AG10803 (cell line): ENCODE measurements around the gene NECAB2.
A peak's percentile ranks its signal among the peaks of the same experiment; 100 is the strongest.

Experiments
- DNase-seq: peaks from one replicate; pipeline ENCODE4 v3.0.0; 2010; ENCODE audit warnings: low read depth
- H3K4me3 ChIP-seq: 2 replicates; pipeline ENCODE4 v1.5.1; 2011; ENCODE audit warnings: mild to moderate bottlenecking, low read length, control low read depth
- TF ChIP-seq, protein P1 (sequence below): conservative IDR thresholded peaks from 2 replicates; pipeline ENCODE4 v1.5.1; 2011; ENCODE audit warnings: mild to moderate bottlenecking, low read length, control low read depth, inconsistent platforms

The NECAB2 gene

DNA sequence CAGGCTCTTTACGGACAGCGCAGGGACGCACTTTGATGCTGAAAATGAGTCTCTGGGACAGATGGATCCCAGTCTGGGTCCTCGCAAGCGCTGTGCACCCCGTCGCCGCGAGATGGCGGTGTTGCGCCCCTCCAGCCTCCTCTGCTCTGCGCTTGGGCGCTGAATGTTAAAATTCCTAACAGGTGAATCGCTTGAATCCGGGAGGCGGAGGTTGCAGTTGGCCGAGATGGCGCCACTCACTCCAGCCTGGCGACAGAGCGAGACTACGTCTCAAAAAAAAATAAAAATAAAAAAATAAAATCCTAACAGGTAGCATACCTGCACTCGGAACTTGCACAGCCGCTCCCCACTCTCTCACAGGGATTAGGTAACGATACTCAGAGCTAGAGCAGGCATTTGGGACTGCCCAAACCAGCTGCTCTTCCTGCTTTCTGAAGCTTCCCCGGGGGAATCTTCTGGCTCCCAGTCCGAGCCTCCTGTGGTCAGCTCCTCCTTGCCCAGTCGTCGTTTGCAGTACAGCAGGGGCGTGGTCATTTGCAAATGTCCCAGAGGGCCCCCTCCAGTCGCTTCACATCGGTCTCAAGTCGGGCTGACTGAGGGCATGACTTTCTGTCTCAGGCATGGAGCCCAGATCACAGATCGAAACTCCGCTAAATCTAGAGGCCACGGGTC, 41.2 kb upstream of the NECAB2 start:
- TF ChIP-seq, protein P1, sequence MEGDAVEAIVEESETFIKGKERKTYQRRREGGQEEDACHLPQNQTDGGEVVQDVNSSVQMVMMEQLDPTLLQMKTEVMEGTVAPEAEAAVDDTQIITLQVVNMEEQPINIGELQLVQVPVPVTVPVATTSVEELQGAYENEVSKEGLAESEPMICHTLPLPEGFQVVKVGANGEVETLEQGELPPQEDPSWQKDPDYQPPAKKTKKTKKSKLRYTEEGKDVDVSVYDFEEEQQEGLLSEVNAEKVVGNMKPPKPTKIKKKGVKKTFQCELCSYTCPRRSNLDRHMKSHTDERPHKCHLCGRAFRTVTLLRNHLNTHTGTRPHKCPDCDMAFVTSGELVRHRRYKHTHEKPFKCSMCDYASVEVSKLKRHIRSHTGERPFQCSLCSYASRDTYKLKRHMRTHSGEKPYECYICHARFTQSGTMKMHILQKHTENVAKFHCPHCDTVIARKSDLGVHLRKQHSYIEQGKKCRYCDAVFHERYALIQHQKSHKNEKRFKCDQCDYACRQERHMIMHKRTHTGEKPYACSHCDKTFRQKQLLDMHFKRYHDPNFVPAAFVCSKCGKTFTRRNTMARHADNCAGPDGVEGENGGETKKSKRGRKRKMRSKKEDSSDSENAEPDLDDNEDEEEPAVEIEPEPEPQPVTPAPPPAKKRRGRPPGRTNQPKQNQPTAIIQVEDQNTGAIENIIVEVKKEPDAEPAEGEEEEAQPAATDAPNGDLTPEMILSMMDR: peak; percentile 92
- H3K4me3 ChIP-seq: no peak overlapping the region; the same call in 1 of the 2 replicates
- peak; percentile 61 for DNase-seq

DNA sequence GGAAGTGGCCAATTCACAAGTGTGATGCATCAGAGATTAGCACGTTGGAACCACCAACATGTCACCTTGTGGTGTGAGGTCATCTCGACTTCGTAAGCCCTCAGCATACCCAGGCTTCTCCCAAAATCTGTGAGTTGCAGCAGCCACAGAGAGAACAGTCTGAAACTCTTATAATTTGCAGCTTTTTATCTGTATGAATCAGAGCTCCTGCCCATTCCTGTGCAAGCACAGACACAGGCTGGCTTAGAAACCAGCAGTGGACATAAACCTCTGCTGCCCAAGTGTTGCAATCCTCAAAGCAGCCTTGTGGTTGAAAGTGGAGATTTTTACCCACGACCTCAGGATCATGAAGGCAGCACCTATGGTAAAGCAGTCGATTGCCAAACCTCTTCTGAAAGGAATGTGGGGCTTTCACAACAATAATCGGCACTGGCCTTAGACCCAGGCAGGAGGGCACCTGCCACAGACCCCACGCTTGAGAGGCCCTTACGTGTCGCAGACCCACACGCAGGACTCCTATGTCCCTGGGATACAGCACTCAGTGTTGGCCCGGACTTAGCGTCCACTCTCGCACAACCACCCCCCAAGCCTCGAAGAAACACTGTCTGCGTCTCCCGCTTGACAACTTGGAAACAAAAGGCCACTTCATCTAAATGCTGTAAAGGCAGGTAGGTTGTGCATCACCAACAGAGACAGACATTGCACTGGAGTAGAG, 39.5 kb upstream of the NECAB2 start:
- H3K4me3 ChIP-seq: no peak overlapping the region
- TF ChIP-seq, protein P1: 0 out of 2 replicates have a peak, but pooled peaks have one; percentile 5
- DNase-seq: peak; percentile 88

DNA sequence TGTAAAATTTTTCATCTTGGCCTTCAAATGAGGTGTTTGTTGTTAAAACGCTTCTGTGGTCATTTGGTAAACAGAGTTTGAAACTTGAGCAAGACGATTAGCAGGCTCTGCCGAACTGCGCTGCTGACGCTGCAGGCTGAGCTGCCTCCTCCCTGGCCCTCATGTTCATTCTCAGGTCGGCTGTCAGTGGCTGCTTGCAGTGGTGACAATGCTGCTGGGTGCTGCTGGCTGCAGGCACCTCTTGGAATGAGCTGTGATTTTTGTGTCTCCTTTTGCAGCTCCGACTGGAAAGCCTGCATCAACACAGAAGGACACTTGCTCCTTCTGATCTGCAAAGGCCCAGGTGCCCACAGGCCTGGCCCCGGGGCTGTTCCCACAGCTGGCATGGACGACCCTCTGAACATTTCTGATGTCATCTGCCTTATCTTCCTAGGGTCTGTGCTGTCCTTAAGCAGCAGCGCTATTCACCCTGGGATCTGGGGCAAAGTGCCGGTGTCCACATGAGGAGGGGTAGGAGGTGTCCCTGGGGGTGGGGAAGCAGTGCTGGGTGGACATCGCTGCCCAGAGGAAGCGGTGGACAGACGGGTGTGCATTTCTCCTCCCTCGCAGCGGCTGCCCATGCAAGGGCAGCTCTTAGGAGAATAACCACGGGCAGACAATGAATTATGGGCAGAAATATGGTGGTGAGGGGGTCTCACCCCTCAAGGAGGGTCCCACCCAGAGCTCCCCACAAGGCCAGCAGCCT, 38.1 kb upstream of the NECAB2 start:
- no peak for DNase-seq
- TF ChIP-seq, protein P1: no peak
- H3K4me3 ChIP-seq: no peak overlapping the region

DNA sequence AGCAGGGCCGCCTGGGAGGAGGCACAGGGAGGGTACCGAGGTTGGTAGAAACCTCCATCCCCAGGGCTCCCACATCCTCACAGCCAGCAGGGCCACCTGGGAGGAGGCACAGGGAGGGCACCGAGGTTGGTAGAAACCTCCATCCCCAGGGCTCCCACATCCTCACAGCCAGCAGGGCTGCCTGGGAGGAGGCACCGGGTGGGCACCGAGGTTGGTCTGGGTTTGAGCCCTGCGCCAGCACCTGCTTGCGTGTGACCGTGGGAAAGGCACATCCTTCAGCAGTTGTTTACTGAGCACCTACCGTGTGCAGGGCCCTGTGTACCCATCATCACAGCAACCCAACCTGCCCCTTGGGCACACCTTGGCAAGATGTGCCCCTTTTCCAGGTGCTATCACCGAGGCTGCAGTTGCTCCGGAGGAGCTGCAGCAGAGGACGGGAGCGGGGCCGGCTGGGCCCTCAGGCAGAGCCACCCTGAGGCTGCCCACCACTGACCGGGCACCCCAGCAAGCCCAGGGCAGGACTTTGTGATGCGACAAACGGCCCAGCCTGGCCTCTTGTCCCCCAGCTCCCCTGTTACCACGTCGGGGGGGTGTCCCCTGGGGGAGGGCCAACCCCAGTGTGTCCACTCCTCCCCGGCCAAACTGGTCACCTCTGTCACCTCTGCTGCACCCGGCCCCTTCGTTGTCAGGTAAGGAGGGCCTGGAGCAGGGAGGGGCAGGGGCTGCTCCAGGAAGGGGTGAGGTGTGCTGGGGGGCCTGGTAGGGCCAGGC, 37.1 kb upstream of the NECAB2 start:
- H3K4me3 ChIP-seq: no peak overlapping the region
- TF ChIP-seq, protein P1: no peak
- no peak for DNase-seq

DNA sequence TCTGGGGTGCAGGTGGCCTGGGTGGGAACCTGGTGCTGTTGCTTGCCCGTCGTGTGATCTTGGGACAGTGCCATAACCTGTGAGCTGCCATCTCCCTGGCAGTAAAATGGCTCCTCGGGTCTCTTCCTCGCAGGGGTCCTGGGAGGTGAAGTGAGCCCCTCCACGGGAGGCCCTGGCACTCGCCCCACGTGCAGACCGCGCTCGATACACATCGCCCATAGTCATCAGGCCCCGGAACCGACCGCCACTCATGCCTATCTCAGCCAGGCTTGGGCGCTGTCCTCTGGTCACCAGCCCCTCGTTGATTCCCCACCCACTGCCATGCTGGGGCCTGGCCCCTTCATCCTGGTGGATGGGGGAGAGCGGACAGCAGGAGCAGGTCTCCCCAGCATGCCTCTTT, 36.5 kb upstream of the NECAB2 start:
- TF ChIP-seq, protein P1: no peak
- H3K4me3 ChIP-seq: no peak overlapping the region
- DNase-seq: no peak

DNA sequence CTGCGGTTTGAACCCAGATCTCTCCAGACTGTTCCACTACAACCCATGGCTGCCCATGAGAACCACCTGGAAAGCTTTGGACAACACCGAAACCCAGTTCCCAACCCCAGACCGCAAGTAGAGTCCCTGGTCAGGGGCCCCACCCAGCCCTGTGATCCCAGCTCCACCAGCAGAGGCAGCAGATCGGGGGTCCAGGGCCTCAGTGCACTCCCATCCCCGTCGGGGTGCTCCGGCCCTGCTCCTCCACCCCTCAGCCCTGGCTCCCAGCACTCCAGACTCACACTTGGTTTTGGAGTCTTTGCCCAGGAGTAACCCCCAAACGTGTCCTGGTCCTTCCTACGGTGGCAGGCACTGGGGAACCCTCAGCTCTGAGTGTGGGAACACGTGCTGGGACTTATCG, 35.7 kb upstream of the NECAB2 start:
- H3K4me3 ChIP-seq: no peak overlapping the region
- DNase-seq: no peak
- TF ChIP-seq, protein P1: no peak
